ENCODE results near the gene ADAMTS17.

- TF ChIP-seq TAF1 (IDR thresholded peaks at IDR 0.05; ENCODE audit: borderline replicate concordance, low read depth, low read length) (no peak), POLR2AphosphoS5 (IDR thresholded peaks at IDR 0.05; ENCODE audit: low read depth, low read length) (no peak)
These were observed 340.4 kb downstream of the ADAMTS17 start for GRCh38 chr15:100001405-100001804.
